ENCODE measurements around the gene TLCD3B. TPM values are rescaled to one million over a fixed set of nuclear protein-coding genes. Genes with fewer than 3 reads are reported as not detected.
"Not testable (repeated sequence)": the region's sequence is repeated elsewhere in the genome, so short reads cannot be mapped to it uniquely, and the experiment has no call there.

TLCD3B gene
- total RNA-seq, 1 donor from 2014 or later: 0.20 TPM

DNA sequence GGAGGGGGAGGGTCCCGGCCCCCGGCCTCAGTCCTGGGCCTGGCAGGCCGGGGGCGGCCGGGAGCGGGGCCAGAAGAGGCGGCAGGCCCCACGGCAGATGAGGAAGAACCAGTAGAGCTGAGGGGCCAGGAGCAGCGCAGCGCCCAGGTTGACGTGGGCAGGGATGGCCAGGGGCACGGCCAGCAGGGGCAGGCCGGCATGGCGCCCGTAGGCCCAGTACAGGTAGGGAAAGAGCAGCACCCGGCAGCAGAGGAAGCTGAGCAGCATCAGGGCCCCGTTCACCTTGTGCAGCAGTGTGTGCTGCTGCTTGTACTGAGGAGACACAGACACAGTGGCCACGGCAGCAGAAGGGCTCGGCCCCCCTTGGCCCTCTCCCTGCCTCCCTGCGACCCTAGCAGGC is 5.9 kb downstream of the TLCD3B start:
- no peak for ATAC-seq

DNA sequence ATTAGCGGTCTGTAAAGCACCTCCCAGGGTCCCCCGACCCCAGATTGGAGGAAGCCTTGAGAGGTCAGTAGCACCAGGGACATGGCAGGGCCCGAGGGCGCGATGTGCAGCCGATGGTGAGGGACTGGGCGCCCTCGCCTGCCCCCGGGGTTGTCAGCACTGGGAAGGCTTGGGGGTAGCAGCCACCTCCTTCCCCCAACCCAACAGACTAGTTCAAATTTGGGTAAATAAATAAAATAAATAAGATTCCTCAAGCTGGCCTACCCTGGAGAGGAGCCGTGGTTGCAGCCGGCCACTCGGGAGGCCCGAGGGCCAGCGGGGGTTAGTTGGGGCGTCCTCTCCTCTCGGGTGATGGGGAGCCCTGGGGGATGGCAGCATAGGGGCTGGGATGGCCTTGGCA is 6.6 kb downstream of the TLCD3B start:
- no peak for ATAC-seq

DNA sequence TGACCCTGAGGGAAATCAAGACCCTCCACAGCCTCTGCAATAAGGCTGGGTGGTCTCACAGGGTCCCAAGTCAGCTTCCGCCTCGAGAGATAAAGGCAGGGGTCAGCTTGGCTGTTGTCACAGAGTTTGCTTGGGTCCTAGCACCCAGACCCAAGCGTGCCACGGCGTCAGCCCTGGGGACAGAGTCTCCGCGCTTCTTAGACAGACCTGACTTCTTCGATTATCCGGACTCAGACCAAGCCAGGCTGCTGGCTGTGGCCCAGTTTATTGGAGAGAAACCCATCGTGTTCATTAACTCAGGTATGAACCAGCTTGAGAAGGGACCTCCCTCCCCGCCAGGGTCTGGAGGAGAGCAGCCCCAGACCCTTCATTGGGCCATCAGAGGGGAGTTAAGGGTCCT is 7.5 kb downstream of the TLCD3B start:
- ATAC-seq: no peak

DNA sequence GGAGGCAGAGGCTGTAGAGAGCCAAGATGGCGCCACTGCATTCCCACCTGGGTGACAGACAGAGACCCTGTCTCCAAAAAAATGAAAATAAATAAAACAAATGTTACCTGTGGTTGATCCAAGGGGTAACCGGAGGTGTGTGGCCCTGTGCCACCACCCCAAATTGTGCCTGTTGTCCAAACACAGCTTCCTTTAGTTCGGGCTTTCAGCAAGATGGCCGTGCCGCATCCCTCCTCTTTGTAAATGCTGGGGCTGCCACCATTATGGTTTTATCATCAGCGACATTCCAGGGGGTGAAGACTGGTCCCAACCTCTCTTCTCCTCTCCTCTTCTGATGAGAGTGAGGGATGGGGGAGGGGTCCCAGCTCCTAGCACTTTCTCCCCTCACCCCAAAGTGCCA is 8.2 kb downstream of the TLCD3B start, which contains the start of gene C16orf92:
C16orf92 (plus strand) TSS at position 312 of the 400 bp plus-strand sequence. CDS start 143 bp downstream, outside the sequence.
- ATAC-seq: no peak

DNA sequence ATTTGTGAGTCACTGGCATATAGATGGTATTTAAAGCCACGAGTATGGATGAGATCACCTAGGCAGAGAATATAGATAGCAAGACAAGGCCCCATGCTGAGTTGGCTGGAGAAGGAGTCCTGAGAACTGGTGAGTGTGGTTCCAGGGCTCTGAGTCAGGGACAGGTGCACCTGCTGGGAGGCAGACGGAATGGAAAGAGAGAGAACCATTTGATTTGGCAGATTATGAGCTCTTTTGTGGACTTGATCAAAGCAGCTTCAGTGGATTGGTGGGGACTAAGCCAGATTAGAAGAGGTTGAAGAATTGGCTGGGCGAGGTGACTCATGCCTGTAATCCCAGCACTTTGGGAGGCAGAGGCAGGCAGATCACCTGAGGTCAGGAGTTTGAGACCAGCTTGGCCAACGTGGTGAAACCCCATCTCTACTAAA is 12.3 kb downstream of the TLCD3B start:
- peak; percentile 12 for ATAC-seq

DNA sequence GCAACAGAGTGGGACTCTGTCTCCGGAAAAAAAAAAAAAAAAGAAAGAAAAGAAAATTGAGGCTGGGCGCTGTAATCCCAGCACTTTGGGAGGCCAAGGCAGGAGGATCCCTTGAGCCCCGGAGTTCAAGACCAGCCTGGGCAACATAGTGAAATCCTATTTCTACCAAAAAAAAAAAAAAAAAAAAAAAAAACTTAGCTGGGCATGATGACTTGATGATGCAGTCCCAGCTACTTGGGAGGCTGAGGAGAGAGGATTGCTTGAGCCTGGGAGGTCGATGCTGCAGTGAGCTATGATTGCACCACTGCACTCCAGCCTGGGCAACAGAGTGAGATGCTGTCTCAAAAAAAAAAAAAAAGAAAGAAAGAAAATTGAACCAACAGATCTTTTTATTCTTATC is 13.1 kb downstream of the TLCD3B start:
- ATAC-seq: not testable (repeated sequence)

DNA sequence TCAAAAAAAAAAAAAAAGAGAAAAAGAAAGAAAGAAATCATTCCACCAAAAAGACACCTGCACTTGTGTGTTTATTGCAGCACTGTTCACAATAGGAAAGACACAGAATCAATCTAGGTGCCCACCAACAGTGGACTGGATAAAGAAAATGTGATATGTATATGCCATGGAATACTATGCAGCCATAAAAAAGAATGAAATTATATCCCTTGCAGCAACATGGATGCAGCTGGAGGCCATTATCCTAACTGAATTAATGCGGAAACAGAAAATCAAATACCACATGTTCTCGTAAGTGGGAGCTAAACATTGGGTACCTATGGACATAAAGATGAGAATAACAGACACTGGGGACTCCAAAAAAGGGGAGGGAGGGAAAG is 13.8 kb downstream of the TLCD3B start:
- no peak for ATAC-seq

DNA sequence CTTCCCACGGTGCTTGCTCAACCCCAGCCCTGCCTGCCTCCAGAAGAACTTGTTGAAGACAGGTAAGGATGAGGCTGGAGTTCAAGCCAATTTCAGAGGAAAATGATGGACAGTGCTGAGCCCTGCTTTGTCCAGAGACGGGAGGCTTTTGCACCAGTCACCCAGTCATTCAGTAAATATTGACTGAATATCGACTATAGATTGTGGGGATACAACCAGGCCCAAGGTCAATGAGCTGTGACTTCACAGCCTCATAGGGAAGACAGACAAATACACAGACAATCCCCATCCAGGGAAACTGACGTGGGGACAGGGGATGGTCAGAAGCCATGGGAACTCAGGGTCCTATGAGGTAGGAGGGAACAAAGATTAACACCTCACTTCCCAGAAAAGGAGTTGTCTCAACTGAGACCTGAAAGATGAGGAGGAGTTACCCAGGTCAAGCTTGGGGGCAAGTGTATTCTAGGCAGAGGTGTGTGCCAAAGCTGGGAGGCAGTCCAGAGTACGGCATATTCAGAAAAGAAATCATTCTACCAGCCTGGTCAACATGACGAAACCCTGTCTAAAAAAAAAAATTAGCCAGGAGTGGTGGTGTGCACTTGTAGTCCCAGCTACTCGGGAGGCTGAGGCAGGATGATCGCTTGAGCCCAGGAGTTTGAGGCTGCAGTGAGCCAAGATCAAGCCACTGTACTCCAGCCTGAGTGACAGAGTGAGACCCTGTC is 14.4 kb downstream of the TLCD3B start:
- ATAC-seq: no peak

DNA sequence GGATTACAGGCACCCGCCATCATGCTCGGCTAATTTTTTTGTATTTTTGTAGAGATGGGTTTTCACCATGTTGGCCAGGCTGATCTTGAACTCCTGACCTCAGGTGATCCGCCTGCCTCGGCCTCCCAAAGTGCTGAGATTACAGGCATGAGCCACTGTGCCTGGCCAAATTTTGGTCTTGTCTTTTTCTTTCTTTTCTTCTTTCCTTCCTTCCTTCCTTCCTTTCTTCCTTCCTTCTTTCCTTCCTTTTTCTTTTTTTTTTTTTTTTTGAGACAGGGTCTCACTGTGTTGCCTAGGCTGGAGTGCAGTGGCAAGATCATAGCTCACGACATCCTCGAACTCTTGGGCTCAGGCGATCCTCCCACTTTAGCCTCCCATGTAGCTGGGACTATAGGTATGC is 15.6 kb downstream of the TLCD3B start:
- not testable (repeated sequence) for ATAC-seq

DNA sequence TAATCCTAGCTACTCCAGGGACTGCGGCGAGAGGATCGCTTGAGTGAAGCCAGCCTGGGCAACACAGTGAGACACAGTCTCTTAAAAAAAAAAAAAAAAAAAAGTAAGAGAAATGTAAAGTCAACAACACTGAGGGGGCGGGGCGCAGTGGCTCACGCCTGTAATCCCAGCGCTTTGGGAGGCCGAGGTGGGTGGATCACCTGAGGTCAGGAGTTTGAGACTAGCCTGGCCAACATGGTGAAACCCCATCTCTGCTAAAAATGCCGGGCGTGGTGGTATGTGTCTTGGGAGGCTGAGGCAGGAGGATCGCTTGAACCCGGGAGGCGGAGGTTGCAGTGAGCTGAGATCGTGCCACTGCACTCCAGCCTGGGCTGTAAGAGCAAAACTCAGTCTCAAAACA is 18.5 kb downstream of the TLCD3B start:
- not testable (repeated sequence) for ATAC-seq

DNA sequence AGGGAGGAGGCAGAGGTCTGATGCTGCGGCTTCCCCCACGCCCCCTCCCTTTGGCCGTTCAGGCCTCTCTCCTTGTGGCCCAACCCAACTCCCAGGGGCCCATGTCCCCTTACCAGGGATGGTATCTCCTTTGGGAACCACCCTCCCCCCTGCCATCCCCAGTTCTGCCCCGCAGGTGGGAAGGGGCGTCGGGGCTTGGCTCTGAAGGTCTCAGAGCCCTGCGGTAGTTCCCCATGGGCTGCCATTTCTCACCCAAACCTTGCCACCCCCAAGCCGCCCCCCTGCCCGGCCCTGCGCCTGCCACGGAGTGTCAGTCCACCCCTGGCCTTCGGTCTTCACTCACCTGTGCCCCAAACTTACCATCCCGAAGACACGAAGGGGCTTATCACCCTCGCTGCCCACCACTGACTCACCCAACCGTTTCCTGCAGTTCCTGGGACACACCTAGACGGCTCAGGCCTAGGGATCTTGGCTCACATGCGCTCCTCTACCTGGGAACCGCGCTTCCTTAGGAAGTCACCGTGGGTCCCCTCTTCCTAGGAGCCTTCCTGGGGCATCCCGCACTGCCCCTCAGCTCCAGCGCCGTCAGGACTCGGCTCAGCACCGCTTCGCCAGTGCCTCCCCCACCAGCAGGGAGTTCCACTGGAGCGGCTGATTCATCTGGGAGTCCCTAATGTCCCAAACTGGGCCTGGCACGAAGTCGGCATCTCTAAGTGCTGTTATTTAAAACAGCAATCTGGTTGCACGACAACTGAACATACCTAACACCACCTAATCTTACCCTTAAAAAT is 19.2 kb downstream of the TLCD3B start:
- no peak for ATAC-seq

DNA sequence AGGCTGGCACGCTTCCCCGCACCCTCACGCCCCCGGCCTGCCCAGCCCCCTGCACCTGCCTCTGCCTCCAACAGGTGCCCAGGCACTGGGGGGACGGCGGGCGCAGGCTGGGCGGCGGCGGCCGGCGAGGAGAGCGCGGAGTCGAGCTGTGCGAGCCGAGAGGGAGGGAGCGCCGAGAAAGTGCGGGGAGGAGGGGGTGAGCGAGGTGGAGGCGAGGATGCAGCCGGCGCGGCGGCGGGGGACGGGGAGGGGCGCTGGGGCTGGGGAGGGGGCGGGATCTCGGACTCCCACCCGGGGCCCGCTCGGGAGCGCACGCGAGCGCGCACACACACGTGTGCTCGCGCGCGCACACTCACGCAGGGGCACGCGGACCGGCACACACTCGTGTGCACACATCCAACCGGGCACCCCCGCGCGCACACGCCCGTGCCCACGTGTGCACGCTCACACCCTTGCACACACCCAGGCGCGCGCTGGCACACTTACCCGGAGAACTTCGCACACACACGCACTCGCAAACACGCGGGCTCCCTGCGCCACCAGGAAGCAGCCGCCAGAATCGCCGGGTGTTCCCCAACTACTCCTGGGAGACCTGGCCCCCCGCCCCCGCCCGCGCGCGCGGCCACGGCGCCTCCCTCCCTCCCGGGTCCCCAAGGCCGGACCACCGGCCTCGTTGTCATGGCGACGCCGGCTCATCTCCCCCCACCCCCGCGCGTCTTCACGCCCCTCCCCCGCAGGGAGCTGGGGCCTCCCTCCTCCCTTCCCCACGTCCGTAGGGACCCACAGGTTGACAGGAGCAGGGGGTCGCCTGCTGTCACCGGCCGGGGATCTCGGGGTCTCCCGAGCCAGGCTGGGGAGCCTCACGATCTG is 20.0 kb downstream of the TLCD3B start, which contains the start of gene DOC2A:
DOC2A (minus strand) TSS at position 184 of the 870 bp plus-strand sequence. CDS start 805 bp downstream, outside the sequence.
- ATAC-seq: peak; percentile 3

DNA sequence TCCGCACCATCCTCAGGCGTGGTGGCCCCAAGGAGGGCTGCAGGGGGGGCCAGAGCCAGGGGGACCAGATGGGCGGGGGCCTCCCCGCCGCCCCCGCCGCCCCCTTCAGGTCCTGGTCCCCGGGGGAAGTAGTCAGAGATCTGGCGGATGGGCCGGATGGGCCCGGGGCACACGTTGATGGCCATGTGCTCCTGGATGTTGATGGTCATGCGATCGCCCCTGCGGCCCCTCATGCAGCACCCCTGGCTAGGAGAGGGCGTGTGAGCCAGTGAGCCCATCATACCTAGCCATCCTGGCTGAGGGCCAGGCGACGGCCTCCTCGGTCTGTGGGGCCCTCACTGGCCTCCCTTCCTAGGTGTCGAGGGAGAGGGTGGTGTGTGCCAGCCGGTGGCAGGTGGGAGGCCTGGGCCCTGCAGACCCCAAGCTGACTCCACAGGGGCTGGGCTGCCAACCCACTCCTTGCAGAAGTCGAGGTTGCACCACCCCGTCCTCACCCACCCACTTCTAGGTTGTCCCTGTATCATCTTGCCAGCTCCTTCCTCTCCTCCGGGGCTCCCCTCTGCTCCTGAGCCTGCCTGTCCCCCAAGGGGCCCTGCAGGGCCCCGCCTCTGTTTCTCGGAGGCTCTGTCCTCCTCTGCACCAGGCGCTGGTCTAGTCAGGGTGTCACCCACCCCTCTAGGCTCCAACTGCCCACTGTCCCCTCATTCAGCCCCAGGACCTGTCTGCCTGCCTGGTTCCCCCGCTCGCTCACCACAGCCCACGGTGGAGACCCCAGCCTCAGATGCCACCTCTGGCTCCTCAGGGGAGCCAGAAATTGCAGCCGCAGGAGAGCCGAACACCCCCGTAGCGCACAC is 20.9 kb downstream of the TLCD3B start:
- ATAC-seq: peak; percentile 5

DNA sequence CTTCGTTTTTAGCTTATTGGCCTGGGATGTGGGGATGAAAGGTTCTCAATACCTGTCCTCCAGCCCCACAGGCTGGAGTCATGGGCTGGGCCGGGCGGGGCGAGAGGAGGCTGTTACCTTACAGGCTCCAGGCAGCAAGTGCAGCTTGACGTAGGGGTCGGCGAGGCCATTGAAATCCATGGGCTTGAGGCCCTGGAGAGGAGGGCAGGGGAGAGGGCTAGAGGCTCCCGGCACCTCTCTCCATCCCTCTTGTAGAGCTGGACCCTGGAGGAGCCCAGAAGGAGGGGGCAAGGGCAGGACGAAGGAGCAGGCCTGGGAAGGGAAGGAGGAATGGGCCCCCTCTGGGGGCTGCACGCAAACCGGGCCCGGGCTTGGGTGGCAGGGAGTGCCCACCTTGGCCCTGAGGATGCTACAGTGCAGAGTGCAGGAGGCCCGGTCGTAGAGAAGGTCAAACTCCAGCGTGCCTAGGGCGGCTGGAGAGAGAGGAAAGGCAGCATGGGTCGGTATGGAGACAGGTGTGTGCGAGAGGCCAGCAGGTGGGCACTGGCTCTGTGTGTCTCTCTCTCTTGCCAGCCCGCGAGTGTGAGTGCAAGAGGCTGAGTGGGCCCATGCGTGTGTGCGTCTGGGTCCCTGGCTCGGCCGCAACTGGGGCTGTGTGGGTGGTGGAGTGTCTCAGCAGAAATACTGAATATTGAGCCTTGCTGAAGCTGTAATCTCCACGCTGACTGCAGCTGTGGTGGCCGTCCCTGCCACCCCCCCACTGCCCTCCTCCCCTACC is 21.8 kb downstream of the TLCD3B start:
- no peak for ATAC-seq

DNA sequence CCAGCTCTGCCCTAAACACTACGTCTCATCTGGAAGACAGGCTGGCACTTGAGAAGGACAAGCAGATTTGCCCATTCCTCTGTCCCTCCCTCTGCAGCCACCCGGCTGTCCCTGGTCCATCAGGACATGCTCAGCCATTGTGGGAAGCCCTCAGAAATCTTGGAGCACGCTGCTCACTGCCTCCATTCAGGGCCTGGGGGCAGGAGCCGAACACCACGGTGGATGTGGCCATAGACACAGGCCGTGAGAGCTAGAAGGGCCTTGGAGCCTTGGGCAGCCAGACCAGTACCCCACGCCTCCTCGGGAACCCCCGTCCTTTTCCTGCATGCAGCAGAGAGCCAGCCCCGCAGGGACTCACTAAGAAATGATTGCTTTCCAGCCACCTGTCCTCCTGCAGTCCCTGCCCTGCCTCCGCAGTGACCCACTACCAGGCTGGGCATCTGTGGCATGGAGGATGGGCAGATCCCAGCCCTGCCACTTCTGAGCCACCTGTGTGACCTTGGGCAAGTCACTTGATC is 23.6 kb downstream of the TLCD3B start:
- no peak for ATAC-seq

DNA sequence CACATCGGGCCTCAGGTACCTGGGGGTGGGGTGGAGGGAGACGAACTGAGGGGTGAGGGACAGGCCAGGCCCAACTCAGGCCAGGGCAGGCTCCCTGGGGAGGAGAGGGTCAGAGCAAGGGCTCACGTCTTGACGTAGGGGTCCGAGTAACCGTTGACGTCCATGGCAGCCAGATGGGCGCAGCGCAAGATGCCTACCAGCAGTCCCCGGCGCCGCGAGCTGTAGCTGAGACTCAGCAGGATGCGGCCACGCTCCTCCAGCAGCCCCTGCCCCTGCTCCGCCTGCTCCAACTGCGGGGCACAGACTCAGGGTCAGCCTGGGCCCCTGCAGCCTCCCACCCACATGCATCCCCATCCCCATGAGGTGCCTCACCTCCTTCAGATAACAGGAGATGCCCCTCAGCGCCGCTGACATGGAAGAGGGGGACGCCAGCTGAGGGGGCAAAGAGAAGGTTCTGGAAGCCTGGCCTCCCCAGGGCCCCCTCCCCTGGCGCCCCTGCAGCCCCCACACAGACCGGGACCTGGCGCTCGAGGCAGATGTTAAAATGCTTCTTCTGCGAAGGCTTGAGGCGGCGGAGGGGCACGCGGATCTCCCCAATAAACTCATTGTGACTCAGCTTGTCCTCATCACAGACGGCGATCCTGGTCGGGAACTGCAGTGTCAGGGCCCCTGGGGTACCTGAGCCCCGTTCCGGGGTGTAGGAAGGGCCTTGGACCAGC is 24.3 kb downstream of the TLCD3B start:
- no peak for ATAC-seq

DNA sequence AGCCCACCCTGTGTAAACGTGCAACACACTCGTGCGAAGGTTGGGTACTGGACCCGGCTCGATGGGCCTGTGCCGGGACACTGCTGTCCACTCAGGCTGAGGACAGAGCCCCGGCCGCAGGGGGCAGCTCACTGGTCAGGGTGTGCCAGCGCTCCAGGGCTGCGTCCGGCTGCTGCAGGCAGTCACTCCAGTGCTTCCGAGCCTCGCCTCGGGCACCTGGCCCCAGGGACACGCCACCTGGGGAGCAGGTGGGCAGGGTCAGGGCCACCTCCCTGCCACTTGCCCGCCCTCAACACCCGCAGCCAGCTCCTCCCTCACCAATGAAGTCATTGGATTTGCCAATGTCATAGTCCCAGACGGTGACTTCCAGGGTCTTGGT is 25.0 kb downstream of the TLCD3B start:
- ATAC-seq: no peak

DNA sequence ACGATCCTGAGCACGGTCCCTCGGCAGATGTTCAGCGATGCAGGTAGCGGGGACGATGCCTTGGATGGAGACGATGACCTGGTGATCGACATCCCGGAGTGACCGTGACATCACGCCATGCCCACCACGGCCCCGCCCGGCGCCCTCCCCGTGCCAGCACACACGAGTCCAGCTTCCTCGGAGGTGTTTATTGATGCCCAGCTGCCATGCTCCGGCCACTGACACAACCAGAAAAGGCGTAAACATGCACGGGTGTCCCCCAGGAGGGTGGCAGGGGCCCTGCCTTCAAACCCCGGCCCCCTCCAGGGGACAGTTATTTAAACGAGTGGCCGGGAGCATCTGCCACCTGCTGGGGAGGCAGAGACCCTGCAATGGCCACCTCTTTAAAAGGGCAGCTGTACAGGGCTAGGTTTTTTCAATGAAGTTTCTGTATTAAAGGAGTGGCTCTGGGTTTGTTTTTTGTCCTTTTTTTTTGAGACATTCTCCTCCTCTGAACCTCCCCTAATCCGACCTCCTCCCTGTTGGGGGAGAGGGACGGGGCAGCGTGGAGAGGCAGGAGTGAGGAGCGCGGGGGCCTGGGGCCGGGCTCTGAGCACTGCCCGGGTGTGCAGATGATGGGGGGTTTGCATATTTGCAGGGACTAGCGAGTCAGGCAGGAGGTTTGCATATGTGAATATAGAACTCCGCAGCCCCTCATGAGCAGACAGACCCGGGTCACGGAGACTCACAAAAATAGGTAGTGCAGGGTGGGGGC is 25.6 kb downstream of the TLCD3B start:
- ATAC-seq: no peak

DNA sequence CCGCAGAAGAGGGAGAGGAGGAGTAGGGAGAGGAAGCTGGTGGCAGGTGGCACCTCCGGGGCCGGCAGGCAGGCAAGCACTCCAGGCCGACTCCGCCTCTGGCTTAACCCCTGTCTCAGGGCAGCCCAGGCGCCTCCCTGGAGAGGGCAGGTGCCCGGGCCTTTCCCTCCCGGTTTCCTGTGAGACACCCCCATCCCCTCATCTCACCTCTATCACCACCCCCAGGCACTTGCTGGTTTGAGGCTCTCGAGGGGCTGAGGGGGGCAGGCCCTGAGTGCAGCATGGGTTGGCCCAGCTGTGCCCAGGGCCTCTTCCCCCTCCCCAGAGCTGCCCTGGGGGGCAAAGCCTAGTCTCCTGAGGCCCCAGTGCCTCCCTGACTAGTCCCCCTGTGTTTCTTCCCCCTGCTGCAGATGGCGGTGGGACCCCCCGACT is 26.2 kb downstream of the TLCD3B start:
- ATAC-seq: no peak

All from esophagus mucosa (tissue), 1 donor.